Lower lobe of right lung (tissue), 2 donors: Measurements from ENCODE around the gene ABI1. TPM values are rescaled to one million over a fixed set of nuclear protein-coding genes. Genes with fewer than 3 reads are reported as not detected.
"Not testable (repeated sequence)": the region's sequence is repeated elsewhere in the genome, so short reads cannot be mapped to it uniquely, and the experiment has no call there.

ENCODE experiments used
- ATAC-seq, 2 donors: fragments of 200-7000 bp; cut with Tn5 transposase; one replicate each; pipeline ENCODE4 v1.9.1; 2020 to 2022; ENCODE audit warnings: mild to moderate bottlenecking in 2 of 2, moderate library complexity in 2 of 2
- DNase-seq: peaks from one replicate; pipeline ENCODE4 v3.0.0-alpha.2; 2020
- H3K27ac ChIP-seq: fragments of 200-600 bp; one replicate; pipeline ENCODE4 v1.8.0; 2022
- H3K27me3 ChIP-seq: fragments of 200-600 bp; one replicate; pipeline ENCODE4 v1.8.0; 2022; ENCODE audit warnings: low read depth
- H3K36me3 ChIP-seq: fragments of 200-600 bp; one replicate; pipeline ENCODE4 v1.8.0; 2022; ENCODE audit warnings: mild to moderate bottlenecking
- H3K4me1 ChIP-seq: fragments of 200-600 bp; one replicate; pipeline ENCODE4 v1.8.0; 2022
- H3K4me3 ChIP-seq: fragments of 200-600 bp; one replicate; pipeline ENCODE4 v1.8.0; 2022; ENCODE audit warnings: mild to moderate bottlenecking
- H3K9me3 ChIP-seq: fragments of 200-600 bp; one replicate; pipeline ENCODE4 v1.8.0; 2022
- intact Hi-C: fragments of 100-400 bp; cut with DNase I; formaldehyde crosslinking; loops from one replicate; pipeline ENCODE4 v1.11.0; 2022
- total RNA-seq: library from RNA; stranded (reverse); fragmentation: NEBNext Ultra II Directional; extraction: Animal tissue kit (Norgen Biotek cat#: 25700); gene quantifications from one replicate; pipeline ENCODE4 v1.2.1, GENCODE V29; 2021
- TF ChIP-seq, protein P1 (sequence below): fragments of 200-600 bp; IDR thresholded peaks from one replicate; pipeline ENCODE4 v1.8.0; 2022; ENCODE audit warnings: antibody characterized with exemption, mild to moderate bottlenecking
- donor health status: DM: no; HTN: yes; CAD: no; lungs with severe emphysema.

The ABI1 gene
- total RNA-seq, 1 donor from 2014 or later, result 65.1 TPM

DNA sequence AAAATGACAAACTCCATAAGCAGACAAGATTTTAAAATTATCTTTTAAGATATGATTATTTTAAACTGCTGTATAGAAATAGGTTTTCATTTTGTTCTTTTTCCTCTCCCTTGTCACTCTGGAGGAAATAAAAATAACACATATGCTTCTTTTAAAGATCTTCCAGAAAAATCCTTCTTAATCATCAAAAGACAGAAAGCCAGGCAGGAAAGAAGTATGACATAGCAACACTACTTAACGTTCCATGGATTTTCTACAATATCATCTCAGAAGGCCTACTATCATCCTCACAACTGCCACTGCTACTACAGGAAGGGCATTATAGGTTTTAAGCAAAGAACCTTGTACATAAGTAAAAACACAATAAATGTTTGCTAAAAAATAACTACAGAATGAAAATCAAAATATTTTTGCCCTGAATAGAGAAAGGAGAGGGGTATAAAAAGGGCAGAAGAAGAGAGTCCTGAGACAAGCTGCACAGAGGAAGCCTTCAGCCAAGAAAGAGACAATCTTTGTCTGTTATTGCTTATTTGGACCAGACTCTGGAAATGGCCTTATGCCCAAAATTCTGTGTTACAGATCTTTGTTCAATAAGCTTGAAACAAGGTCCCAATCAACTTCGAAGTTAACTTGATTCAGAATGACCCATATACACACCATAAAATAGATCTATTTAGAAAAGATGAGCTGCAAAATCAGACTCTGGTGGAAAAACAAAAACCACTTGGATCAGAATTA is 67.8 kb downstream of the ABI1 start:
- peaks cover 3% of the 10 kb centered on the region for H3K9me3 ChIP-seq
- intact Hi-C loops, result no loop called here
- H3K4me3 ChIP-seq, result no peak overlapping the region
- TF ChIP-seq, protein P1, sequence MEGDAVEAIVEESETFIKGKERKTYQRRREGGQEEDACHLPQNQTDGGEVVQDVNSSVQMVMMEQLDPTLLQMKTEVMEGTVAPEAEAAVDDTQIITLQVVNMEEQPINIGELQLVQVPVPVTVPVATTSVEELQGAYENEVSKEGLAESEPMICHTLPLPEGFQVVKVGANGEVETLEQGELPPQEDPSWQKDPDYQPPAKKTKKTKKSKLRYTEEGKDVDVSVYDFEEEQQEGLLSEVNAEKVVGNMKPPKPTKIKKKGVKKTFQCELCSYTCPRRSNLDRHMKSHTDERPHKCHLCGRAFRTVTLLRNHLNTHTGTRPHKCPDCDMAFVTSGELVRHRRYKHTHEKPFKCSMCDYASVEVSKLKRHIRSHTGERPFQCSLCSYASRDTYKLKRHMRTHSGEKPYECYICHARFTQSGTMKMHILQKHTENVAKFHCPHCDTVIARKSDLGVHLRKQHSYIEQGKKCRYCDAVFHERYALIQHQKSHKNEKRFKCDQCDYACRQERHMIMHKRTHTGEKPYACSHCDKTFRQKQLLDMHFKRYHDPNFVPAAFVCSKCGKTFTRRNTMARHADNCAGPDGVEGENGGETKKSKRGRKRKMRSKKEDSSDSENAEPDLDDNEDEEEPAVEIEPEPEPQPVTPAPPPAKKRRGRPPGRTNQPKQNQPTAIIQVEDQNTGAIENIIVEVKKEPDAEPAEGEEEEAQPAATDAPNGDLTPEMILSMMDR, result no peak
- ATAC-seq (no peak), DNase-seq (no peak)
- peaks cover 8% of the 10 kb centered on the region for H3K4me1 ChIP-seq
- H3K27ac ChIP-seq, result no peak overlapping the region
- no peaks in the 10 kb centered on the region for H3K36me3 ChIP-seq
- H3K27me3 ChIP-seq, result no peaks in the 10 kb centered on the region

DNA sequence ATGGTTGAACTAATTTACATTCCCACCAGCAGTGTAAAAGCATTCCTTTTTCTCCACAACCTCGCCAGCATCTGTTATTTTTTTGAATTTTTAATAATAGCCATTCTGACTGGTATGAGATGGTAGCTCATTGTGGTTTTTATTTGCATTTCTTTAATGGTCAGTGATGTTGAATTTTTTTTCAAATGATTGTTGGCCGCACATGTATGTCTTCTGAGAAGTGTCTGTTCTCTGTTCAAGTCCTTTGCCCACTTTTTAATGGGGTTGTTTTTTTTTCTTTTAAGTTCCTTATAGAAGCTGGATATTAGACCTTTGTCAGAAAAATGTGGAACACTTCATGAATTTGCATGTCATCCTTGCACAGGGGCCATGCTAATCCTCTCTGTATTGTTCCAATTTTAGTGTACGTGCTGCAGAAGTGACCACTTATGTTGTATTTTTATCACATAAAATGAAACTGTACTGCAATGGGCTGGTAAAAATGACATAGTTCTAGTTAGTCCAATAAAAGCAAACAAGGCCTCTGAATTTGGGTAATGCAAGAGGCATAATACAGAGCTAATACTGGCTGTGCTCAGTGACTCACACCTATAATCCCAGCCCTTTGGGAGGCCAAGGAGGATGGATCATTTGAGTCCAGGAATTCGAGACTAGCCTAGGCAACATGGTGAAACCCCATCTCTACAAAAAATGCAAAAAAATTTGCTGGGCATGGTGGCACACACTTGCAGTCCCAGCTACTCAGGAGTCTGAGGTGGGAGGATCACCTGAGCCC is 70.3 kb downstream of the ABI1 start:
- intact Hi-C loops, result no loop called here
- H3K4me3 ChIP-seq, result no peak overlapping the region
- DNase-seq (no peak), ATAC-seq (no peak)
- no peaks in the 10 kb centered on the region for H3K9me3 ChIP-seq
- no peak overlapping the region for H3K27ac ChIP-seq
- no peaks in the 10 kb centered on the region for H3K36me3 ChIP-seq
- TF ChIP-seq, protein P1, result no peak
- peaks cover 8% of the 10 kb centered on the region for H3K4me1 ChIP-seq
- H3K27me3 ChIP-seq, result no peaks in the 10 kb centered on the region

DNA sequence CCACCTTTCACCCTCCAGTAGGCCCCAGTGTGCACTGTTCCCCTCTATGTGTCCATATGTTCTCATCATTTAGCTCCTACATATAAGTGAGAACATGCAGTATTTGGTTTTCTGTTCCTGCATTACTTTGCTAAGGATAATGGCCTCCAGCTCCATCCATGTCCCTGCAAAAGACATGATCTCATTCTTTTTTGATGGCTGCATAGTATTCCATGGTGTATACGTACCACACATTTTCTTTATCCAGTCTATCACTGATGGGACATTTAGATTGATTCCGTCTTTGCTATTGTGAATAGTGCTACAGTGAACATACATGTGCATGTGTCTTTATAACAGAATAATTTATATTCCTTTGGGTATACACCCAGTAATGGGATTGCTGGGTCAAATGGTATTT is 71.0 kb downstream of the ABI1 start:
- H3K36me3 ChIP-seq, ATAC-seq, DNase-seq, H3K27ac ChIP-seq, H3K9me3 ChIP-seq, intact Hi-C loops, H3K4me1 ChIP-seq, H3K4me3 ChIP-seq, H3K27me3 ChIP-seq: not testable (repeated sequence)

DNA sequence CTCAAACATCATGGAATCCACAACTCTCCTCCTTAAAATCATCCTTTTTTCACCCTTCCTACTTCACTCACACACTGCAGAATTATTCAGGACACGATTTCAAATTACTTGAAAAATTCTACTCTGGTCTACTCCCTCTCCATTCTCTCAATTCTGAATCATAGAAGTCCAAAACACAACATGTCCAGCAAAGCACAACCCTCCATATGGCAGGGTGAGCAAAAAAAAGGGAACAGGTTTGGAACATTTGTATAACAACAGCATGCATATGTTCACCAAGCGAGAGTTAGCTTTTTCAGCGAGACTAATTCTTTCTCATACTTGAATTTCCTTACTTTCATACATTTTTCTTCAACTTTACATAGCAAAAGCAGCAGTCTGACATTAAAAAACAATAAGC is 73.4 kb downstream of the ABI1 start:
- peaks cover 13% of the 10 kb centered on the region for H3K4me1 ChIP-seq
- no peaks in the 10 kb centered on the region for H3K36me3 ChIP-seq
- H3K9me3 ChIP-seq, result no peaks in the 10 kb centered on the region
- no peak for DNase-seq
- no peaks in the 10 kb centered on the region for H3K27me3 ChIP-seq
- no peak overlapping the region for H3K4me3 ChIP-seq
- intact Hi-C loops, result no loop called here
- TF ChIP-seq, protein P1, result no peak
- ATAC-seq, result no peak
- no peak overlapping the region for H3K27ac ChIP-seq

DNA sequence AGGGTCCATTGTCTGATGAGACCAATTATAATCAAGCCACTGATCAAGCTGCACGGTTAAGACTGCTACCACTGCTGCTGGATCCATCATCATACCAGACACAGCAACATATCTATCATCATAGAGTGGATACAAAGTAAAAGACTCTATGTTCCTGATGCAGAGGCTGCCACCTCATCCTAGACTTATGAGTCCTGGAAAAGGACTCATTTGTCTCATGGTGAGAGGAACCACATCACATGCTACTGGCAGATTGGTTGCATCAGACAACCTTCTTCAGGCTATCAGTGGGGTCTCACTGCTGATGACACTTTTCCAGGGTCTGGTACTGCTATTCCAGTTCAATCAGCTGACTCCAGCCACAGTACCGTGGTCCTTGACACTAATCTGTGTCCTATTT is 79.0 kb downstream of the ABI1 start:
- H3K27ac ChIP-seq, result no peak overlapping the region
- H3K27me3 ChIP-seq, result no peaks in the 10 kb centered on the region
- no peaks in the 10 kb centered on the region for H3K9me3 ChIP-seq
- no peak overlapping the region for H3K4me3 ChIP-seq
- DNase-seq, result no peak
- ATAC-seq, result no peak
- H3K4me1 ChIP-seq, result peaks cover 33% of the 10 kb centered on the region
- H3K36me3 ChIP-seq, result no peaks in the 10 kb centered on the region
- TF ChIP-seq, protein P1, result no peak
- intact Hi-C loops, result no loop called here
